A204.1 (cell line): ENCODE measurements around the gene RICTOR.
A peak's percentile ranks its signal among the peaks of the same experiment; 100 is the strongest.
"Not testable (repeated sequence)": the region's sequence is repeated elsewhere in the genome, so short reads cannot be mapped to it uniquely, and the experiment has no call there.

Source experiments
- FAIRE-seq: peaks from 2 replicates; lab custom pipeline; 2012; peaks lifted over from hg19 to GRCh38; lab: Jason Lieb, UNC

The RICTOR gene

GRCh38 chr5:39006650-39007049 lies 67.5 kb downstream of the RICTOR start:
- FAIRE-seq = peak; percentile 32

GRCh38 chr5:39005566-39006232 lies 68.5 kb downstream of the RICTOR start:
- FAIRE-seq = no peak

- no peak for FAIRE-seq
Observed at GRCh38 chr5:39001683-39002082, 72.5 kb downstream of the RICTOR start.

- FAIRE-seq = no peak
Observed at GRCh38 chr5:38999037-38999436, 75.2 kb downstream of the RICTOR start.

- no peak for FAIRE-seq
Observed at GRCh38 chr5:38997591-38997990, 76.6 kb downstream of the RICTOR start.

GRCh38 chr5:38996123-38996522 lies 78.1 kb downstream of the RICTOR start:
- FAIRE-seq = no peak

- peak; percentile 93 for FAIRE-seq
Observed at GRCh38 chr5:38994324-38994927, 79.8 kb downstream of the RICTOR start.

GRCh38 chr5:38989974-38990719 lies 84.1 kb downstream of the RICTOR start:
- FAIRE-seq = not testable (repeated sequence)

- FAIRE-seq = no peak
Observed at GRCh38 chr5:38985909-38986452, 88.2 kb downstream of the RICTOR start.

GRCh38 chr5:38979535-38979934 lies 94.7 kb downstream of the RICTOR start:
- no peak for FAIRE-seq

- FAIRE-seq = peak; percentile 57
Observed at GRCh38 chr5:38978036-38978435, 96.2 kb downstream of the RICTOR start.

GRCh38 chr5:38968665-38969064 lies 105.5 kb downstream of the RICTOR start:
- no peak for FAIRE-seq

- no peak for FAIRE-seq
Observed at GRCh38 chr5:38961691-38962090, 112.5 kb downstream of the RICTOR start.

GRCh38 chr5:38953426-38954012 lies 120.7 kb downstream of the RICTOR start:
- peak; percentile 9 for FAIRE-seq

GRCh38 chr5:38948501-38948900 lies 125.7 kb downstream of the RICTOR start:
- no peak for FAIRE-seq

- FAIRE-seq = no peak
Observed at GRCh38 chr5:38944282-38944681, 129.9 kb downstream of the RICTOR start.

GRCh38 chr5:38941912-38942311 lies 132.3 kb downstream of the RICTOR start:
- no peak for FAIRE-seq

- no peak for FAIRE-seq
Observed at GRCh38 chr5:38940230-38940858, 133.9 kb downstream of the RICTOR start.

GRCh38 chr5:38938973-38939372 lies 135.2 kb downstream of the RICTOR start:
- no peak for FAIRE-seq

GRCh38 chr5:38938424-38938823 lies 135.8 kb downstream of the RICTOR start:
- FAIRE-seq = no peak

GRCh38 chr5:38936269-38936668 lies 137.9 kb downstream of the RICTOR start:
- no peak for FAIRE-seq

GRCh38 chr5:38935437-38935836 lies 138.8 kb downstream of the RICTOR start:
- no peak for FAIRE-seq
